Stimulated activated naive CD8-positive, alpha-beta T cell treated with anti-CD3 and anti-CD28 coated beads, Interleukin-15, Interleukin-2, amounts not matched to agents 100 ng/mL and 50 ng/mL, for 24 hours (primary cell): ENCODE results near the gene CYCS.
"Not testable (repeated sequence)": the region's sequence is repeated elsewhere in the genome, so short reads cannot be mapped to it uniquely, and the experiment has no call there.

Experiments
- H3K27ac Mint-ChIP-seq: one replicate; pipeline ENCODE4 v1.8.0; 2021; ENCODE audit warnings: mild to moderate bottlenecking, mixed read lengths
- H3K27me3 Mint-ChIP-seq: one replicate; pipeline ENCODE4 v1.8.0; 2021; ENCODE audit warnings: mixed read lengths
- H3K36me3 Mint-ChIP-seq: one replicate; pipeline ENCODE4 v1.8.0; 2021; ENCODE audit warnings: low read depth, mixed read lengths
- H3K4me1 Mint-ChIP-seq: one replicate; pipeline ENCODE4 v1.8.0; 2021; ENCODE audit warnings: low read depth, mixed read lengths
- H3K4me3 Mint-ChIP-seq: one replicate; pipeline ENCODE4 v1.8.0; 2021; ENCODE audit warnings: mild to moderate bottlenecking, mixed read lengths
- H3K9me3 Mint-ChIP-seq: one replicate; pipeline ENCODE4 v1.8.0; 2021; ENCODE audit warnings: mixed read lengths

CYCS gene

DNA sequence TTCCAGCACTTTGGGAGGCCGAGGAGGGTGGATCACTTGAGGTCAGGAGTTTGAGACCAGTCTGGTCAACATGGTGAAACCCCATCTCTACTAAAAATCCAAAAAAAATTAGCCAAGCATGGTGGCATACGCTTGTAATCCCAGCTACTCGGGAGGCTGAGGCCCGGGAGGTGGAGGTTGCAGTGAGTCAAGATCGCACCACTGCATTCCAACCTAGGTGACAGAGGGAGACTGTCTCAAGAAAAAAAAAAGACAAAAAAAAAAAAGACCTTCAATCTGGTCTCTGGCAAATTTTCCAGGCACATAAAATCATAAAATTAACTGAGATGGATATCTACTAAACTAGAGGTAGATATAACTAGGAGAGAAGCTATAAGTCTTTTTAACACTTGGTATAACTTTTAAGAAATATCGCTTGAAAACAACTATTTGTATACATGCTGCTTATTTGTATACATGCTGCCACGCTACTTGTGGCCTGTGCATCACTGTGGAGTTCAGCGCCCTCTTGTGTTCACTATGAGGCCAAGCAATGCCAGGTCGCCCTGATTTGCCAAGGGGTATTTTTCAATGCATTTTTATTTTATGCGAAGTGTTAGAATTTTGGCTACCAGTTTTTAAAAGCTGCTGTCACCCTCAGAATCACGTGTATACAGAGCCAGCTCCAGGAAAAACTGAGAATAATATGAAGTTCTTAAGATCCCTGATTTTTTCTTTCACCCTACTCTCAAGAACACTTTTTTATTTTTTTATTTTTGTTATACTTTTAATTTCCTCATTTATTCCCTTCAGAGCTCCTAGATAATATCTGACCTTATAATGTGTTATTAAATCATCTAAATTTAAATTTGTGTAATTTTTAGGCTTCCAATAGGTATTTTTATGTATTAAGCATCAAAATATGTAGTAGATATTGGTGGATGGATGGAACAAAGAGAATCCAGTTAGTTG is 26.7 kb downstream of the CYCS start:
- Mint-ChIP-seq H3K9me3 (no peaks in the 10 kb centered on the region), H3K27me3 (peaks cover 3% of the 10 kb centered on the region), H3K36me3 (no peaks in the 10 kb centered on the region), H3K4me1 (peaks cover 12% of the 10 kb centered on the region), H3K27ac (no peak overlapping the region), H3K4me3 (no peak overlapping the region)

DNA sequence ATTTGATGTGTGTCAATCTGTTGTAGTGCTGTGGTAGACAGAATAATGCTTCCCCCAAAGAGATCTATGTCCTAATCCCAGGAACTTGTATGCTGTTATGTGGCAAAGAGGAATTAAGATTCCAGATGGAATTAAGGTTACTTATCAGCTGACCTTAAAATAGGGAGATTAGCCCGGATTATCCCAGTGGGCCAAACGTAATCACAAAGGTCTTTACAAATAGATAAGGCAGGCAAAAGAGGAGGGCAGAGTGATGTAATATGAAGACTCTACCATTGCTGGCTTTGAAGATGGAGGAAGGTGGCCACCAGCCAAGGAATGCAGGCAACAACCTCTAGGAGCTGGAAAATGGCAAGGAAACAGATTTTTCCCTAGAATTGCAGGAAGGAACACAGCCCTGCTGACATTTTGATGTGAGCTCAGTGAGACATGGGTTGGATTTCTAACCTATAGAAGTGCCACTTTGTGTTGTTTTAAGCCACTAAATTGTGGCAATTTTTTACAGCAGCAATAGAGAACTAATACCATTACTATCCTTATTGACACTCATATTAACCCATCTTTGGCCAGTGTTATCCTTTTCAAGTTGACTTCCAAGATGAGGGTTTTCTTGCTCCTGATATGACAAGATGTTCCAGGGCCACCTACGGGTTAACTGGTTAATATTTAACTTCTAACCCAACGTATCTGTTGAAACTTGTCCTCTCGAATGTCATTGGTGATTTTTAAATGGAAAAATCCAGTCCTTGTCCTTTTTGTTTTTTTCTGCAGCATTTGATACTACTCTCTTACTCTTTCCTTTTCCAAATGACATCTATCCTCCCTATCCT is 29.3 kb downstream of the CYCS start:
- Mint-ChIP-seq H3K27ac (no peak overlapping the region), H3K27me3 (peaks cover 3% of the 10 kb centered on the region), H3K4me3 (no peak overlapping the region), H3K9me3 (no peaks in the 10 kb centered on the region), H3K4me1 (peaks cover 14% of the 10 kb centered on the region), H3K36me3 (no peaks in the 10 kb centered on the region)

DNA sequence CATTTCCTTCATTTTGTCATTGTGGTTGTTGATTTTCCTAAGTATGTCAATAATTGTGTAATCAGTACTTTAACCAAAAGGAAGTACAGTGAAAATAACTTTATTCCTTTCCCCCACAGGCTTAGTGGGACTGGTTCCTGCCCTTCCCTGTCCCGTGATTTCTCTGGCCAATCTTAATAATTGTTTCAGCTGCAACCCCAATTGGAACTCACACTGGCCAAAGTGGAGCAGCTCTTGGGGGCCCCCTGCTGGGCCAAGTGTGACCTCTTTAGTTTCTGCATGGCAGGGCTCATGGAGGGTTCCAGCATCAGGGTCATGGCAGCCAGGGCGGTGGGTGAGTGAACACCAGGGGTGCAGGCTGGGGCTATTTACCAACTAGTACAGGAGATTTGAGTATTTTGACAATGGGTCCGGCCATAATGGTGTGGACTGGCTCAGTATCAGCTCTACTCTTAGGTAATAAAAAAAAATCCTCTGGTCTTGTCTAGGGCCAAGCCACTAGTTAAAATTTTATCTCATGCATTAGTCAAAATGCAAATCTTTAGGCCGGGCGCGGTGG is 31.7 kb downstream of the CYCS start:
- H3K27me3 Mint-ChIP-seq: peaks cover 3% of the 10 kb centered on the region
- no peaks in the 10 kb centered on the region for H3K9me3 Mint-ChIP-seq
- H3K4me1 Mint-ChIP-seq: peaks cover 14% of the 10 kb centered on the region
- no peak overlapping the region for H3K4me3 Mint-ChIP-seq
- no peaks in the 10 kb centered on the region for H3K36me3 Mint-ChIP-seq
- no peak overlapping the region for H3K27ac Mint-ChIP-seq

DNA sequence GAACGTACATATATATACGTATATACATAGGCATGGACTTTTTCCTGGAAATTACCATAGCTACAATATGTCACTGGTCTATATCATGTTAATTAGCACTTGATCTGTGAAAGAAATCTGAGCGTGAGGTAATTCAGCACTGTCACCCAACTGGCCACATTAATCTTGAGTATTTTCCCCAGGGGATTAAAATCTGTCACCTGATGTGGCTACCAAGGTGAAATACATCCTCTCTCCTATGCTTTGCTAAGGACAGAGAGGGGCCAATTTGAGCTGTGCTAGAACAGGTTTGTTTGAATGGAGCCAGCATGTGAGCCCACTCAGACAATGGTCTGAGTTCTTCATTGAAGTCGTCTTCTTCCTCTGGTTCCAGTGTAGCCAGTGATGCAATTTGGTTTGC is 33.3 kb downstream of the CYCS start:
- H3K4me3 Mint-ChIP-seq: no peak overlapping the region
- no peaks in the 10 kb centered on the region for H3K36me3 Mint-ChIP-seq
- no peak overlapping the region for H3K27ac Mint-ChIP-seq
- H3K27me3 Mint-ChIP-seq: peaks cover 3% of the 10 kb centered on the region
- peaks cover 14% of the 10 kb centered on the region for H3K4me1 Mint-ChIP-seq
- H3K9me3 Mint-ChIP-seq: no peaks in the 10 kb centered on the region

DNA sequence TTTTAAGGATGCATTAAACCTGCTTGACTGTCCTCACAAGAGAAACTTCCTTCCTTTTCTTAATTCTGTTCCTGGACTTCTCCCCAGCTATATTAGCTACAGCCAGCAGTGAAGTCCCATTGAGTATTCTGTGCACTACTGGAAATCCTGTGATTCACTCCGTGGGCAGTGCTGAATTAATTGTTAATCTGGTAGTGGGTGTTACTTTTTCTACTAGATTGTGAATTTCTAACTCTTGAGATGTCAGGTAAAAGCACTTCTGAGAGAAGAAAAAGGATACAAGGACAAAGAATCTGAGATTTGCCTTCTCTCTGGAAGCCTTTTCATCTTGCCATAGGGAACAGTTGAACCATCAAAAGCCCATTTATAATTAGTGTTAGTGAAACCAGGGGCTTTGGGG is 33.9 kb downstream of the CYCS start:
- Mint-ChIP-seq H3K36me3 (no peaks in the 10 kb centered on the region), H3K27me3 (peaks cover 3% of the 10 kb centered on the region), H3K9me3 (no peaks in the 10 kb centered on the region), H3K27ac (no peak overlapping the region), H3K4me1 (peaks cover 14% of the 10 kb centered on the region), H3K4me3 (no peak overlapping the region)

DNA sequence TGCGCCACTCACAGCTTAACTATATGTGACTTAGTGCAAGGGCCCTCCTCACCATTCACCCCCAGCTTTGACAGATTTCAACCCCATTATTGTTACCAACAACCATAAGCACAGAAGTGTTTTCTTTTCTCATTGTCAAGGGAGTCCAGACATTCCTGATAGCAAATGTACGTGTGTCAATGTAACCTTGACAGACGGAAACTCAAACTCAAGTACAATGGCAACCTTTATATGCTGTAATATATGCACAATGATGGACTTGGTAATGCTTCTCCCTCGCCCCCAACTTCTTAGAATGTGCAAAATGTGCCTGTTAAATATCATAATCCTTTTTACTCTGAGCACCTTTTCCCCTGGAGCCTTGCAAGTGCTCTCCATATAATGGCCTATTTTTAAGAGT is 34.7 kb downstream of the CYCS start:
- Mint-ChIP-seq H3K27me3 (peaks cover under 1% of the 10 kb centered on the region), H3K4me3 (no peak overlapping the region)

DNA sequence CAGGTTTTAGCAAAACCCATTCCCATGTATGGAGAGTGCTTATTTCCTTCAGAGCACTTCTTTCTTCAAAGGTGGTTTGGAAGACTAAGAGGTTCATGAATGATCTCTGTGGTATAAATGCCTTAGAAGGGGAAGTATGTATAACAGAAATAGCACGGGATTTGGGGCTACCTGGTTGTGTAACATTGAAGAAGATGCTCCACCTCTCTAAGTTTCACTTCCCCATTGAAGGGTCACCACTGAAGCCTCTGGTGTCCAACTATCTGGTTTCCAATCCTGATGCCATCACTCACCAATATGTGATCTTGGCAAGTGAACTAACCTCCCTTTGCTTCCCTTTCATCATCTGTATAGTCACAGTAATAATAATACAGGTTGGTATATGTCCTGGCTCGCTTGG is 37.2 kb downstream of the CYCS start:
- no peaks in the 10 kb centered on the region for H3K4me1 Mint-ChIP-seq
- H3K4me3 Mint-ChIP-seq: no peak overlapping the region
- no peak overlapping the region for H3K27ac Mint-ChIP-seq
- H3K27me3 Mint-ChIP-seq: peaks cover 3% of the 10 kb centered on the region
- H3K36me3 Mint-ChIP-seq: no peaks in the 10 kb centered on the region
- no peaks in the 10 kb centered on the region for H3K9me3 Mint-ChIP-seq

More for the DNA sequence above, 34.7 kb downstream of the CYCS start:
- Mint-ChIP-seq H3K9me3 (no peaks in the 10 kb centered on the region), H3K27ac (no peak overlapping the region), H3K4me1 (peaks cover 14% of the 10 kb centered on the region), H3K36me3 (no peaks in the 10 kb centered on the region)

DNA sequence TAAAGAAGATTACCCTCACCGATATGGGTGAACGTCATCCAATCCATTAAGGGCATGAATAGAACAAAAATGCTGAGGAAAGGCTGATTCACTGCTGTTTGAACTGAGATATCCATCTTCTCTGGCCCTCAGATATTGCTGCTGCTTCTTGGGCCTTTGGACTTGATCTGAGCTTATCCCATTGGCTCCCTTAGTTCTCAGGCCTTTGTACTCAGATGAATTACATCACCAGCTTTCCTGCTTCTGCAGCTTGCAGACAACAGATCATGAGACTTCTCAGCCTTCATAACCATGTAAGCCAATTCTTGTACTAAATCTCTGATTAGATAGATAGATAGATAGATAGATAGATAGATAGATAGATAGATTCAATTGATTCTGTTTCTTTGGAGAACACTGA is 40.2 kb downstream of the CYCS start:
- no peaks in the 10 kb centered on the region for H3K36me3 Mint-ChIP-seq
- no peaks in the 10 kb centered on the region for H3K9me3 Mint-ChIP-seq
- no peak overlapping the region for H3K4me3 Mint-ChIP-seq
- H3K4me1 Mint-ChIP-seq: no peaks in the 10 kb centered on the region
- peaks cover 4% of the 10 kb centered on the region for H3K27me3 Mint-ChIP-seq
- no peak overlapping the region for H3K27ac Mint-ChIP-seq

DNA sequence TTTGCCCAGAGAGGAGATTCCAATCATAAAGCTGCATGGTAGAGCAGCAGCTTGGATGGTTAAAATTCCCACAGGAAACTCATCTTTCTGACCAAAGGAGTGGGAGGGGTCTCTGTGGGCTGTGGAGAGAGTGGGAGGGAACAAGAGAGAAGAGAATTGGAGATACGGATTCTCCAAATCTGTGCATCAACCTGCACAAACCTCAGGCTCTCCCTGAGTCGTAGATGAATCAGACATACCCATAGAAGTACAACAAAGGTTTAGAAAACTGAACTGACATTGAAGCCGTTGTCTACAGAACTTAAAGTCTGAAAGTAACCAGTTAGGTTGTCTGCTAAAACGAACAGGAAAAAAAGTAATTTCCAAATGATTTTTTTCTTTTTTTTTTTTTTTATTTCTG is 41.9 kb downstream of the CYCS start:
- Mint-ChIP-seq H3K36me3 (no peaks in the 10 kb centered on the region), H3K4me3 (no peak overlapping the region), H3K27ac (no peak overlapping the region), H3K9me3 (no peaks in the 10 kb centered on the region), H3K27me3 (peaks cover 4% of the 10 kb centered on the region), H3K4me1 (no peaks in the 10 kb centered on the region)

DNA sequence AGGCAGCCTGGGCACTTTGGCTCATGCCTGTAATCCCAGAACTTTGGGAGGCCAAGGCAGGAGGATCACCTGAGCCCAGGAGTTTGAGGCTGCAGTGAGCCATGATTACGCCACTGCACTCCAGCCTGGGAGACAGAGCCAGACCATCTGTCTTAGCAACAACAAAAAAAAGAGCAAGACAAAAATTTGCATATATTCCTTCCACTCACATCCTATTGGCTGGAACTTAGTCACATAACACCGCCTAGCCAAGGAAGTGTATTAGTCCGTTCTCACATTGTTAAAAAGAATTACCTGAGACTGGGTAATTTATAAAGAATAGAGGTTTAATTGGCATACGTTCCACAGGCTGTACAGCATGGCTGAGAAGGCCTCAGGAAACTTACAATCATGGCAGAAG is 43.0 kb downstream of the CYCS start:
- H3K4me3 Mint-ChIP-seq, H3K27ac Mint-ChIP-seq, H3K36me3 Mint-ChIP-seq, H3K4me1 Mint-ChIP-seq, H3K9me3 Mint-ChIP-seq: not testable (repeated sequence)
- H3K27me3 Mint-ChIP-seq: peaks cover 11% of the 10 kb centered on the region

DNA sequence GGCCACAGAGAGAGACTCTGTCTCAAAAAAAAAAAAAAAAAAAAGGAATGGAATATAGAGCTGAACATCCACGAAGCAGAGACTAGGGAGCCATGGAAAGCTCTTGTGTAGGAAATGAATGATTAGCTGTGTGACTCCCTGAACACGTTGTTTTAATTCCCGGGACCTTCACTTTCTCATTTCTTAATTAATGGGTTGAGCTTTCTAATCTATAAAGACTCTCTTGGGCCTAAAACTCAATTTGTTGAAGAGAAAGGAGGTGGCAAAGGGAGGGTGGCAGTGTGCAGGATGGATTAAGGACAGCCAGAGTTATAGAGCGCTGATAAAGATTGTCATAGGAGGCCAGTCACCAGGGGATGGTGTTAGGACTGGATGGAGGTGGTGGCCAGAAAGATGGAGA is 48.0 kb downstream of the CYCS start:
- peaks cover 17% of the 10 kb centered on the region for H3K4me1 Mint-ChIP-seq
- H3K4me3 Mint-ChIP-seq: no peak overlapping the region
- no peak overlapping the region for H3K27ac Mint-ChIP-seq
- H3K36me3 Mint-ChIP-seq: no peaks in the 10 kb centered on the region
- H3K9me3 Mint-ChIP-seq: peaks cover 4% of the 10 kb centered on the region
- H3K27me3 Mint-ChIP-seq: peaks cover 8% of the 10 kb centered on the region

DNA sequence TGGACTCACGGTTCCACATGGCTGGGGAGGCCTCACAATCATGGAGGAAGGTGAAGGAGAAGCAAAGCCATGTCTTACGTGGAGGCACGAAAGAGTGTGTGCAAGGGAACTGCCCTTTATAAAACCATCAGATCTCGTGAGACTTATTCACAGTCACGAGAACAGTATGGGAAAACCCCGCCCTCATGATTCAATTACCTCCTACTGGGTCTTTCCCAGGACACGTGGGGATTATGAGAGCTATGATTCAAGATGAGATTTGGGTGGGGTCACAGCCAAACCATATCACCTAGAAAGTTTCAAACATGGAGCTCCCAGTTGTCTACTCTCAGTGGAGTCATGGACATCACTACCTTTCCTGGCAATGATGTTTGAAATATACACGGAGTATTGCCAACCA is 49.6 kb downstream of the CYCS start:
- Mint-ChIP-seq H3K9me3 (peaks cover 4% of the 10 kb centered on the region), H3K4me3 (no peak overlapping the region), H3K27me3 (peaks cover 8% of the 10 kb centered on the region), H3K27ac (no peak overlapping the region), H3K36me3 (no peaks in the 10 kb centered on the region), H3K4me1 (peaks cover 17% of the 10 kb centered on the region)

DNA sequence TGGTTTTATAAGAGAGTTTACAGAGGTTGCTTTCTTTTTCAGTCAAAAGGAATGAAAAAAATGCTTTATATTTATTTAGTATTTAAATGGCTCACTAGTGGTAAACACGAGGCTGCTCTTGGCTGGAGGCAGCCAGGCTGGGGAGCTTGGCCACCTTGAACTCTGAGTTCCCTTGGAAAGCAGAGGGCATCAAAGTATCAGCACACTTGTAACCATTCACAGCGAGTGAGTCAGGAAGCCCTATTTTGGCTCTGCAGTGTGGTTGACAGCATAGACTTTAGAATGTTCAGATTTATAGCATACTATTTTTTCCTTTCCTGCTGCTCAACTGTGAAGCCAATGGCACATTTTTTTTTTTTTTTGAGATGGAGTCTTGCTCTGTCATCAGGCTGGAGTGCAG is 51.6 kb downstream of the CYCS start:
- Mint-ChIP-seq H3K36me3 (no peaks in the 10 kb centered on the region), H3K9me3 (peaks cover 4% of the 10 kb centered on the region), H3K4me3 (no peak overlapping the region), H3K4me1 (peaks cover 30% of the 10 kb centered on the region), H3K27me3 (peaks cover 8% of the 10 kb centered on the region), H3K27ac (no peak overlapping the region)
